ENCODE measurements around the gene CCDC87. TPM values are rescaled to one million over a fixed set of nuclear protein-coding genes. Genes with fewer than 3 reads are reported as not detected.

CCDC87 gene
- total and polyA plus RNA-seq, 2 experiments from 2014 or later = 0.39 to 1.2 TPM

GRCh38 chr11:66625041-66625751, 32.3 kb upstream of the CCDC87 start (continued):
- TF ChIP-seq ZNF462 (CRISPR knock-in tag; IDR thresholded peaks at IDR 0.05) = no peak
- no peak for TF ChIP-seq CTCF (conservative IDR thresholded peaks at IDR 0.05; ENCODE audit: low read depth in 2 of 2)
- TF ChIP-seq ZNF331 (CRISPR knock-in tag; IDR thresholded peaks at IDR 0.05; ENCODE audit: low read depth) = no peak

- Histone ChIP-seq H2AFZ (no peak overlapping the region), H3K4me1 (ENCODE audit: insufficient read depth) (0 out of 2 replicates have a peak, but pooled peaks cover 8% of the 10 kb centered on the region), H3K27ac (ENCODE audit: low read depth) (no peak overlapping the region), H3K4me2 (no peak overlapping the region), H3K4me3 (no peak overlapping the region), H3K27me3 (ENCODE audit: insufficient read depth) (no peaks in the 10 kb centered on the region), H3K36me3 (ENCODE audit: insufficient read depth) (peaks cover 46% of the 10 kb centered on the region), H3K9me2 (ENCODE audit: insufficient read depth) (no peaks in the 10 kb centered on the region), H3K79me2 (replicated peaks; ENCODE audit: insufficient read depth) (peaks cover 100% of the 10 kb centered on the region), H4K20me1 (replicated peaks; ENCODE audit: insufficient read depth) (peaks cover 82% of the 10 kb centered on the region), H3F3A (replicated peaks; ENCODE audit: low read depth) (peaks cover 20% of the 10 kb centered on the region)
- no peak for DNase-seq (ENCODE audit: low spot score)
- Mint-ChIP-seq H3K36me3 (ENCODE audit: low read depth) (peaks cover 88% of the 10 kb centered on the region), H3K9me3 (no peaks in the 10 kb centered on the region), H3K4me1 (peaks cover 11% of the 10 kb centered on the region), H3K4me3 (no peak overlapping the region), H3K27me3 (ENCODE audit: insufficient read depth, low read depth, poor library complexity) (peaks cover 8% of the 10 kb centered on the region), H3K27ac (no peak overlapping the region)
- no peak for ATAC-seq
- TF ChIP-seq NANOG (IDR thresholded peaks at IDR 0.05; ENCODE audit: borderline replicate concordance) (no peak), CREB1 (CRISPR knock-in tag; IDR thresholded peaks at IDR 0.05; ENCODE audit: low read depth) (no peak), REST (IDR thresholded peaks at IDR 0.05; ENCODE audit: unreplicated experiment) (no peak), CTCF (conservative IDR thresholded peaks at IDR 0.05; ENCODE audit: low read depth in 2 of 2) (no peak), ETS1 (IDR thresholded peaks at IDR 0.05) (no peak), POLR2AphosphoS5 (IDR thresholded peaks at IDR 0.05; ENCODE audit: low read depth) (no peak)
Observed at GRCh38 chr11:66624450-66624849, 31.6 kb upstream of the CCDC87 start.
